Measurements from ENCODE around the gene HIRIP3.

HIRIP3 gene

DNA sequence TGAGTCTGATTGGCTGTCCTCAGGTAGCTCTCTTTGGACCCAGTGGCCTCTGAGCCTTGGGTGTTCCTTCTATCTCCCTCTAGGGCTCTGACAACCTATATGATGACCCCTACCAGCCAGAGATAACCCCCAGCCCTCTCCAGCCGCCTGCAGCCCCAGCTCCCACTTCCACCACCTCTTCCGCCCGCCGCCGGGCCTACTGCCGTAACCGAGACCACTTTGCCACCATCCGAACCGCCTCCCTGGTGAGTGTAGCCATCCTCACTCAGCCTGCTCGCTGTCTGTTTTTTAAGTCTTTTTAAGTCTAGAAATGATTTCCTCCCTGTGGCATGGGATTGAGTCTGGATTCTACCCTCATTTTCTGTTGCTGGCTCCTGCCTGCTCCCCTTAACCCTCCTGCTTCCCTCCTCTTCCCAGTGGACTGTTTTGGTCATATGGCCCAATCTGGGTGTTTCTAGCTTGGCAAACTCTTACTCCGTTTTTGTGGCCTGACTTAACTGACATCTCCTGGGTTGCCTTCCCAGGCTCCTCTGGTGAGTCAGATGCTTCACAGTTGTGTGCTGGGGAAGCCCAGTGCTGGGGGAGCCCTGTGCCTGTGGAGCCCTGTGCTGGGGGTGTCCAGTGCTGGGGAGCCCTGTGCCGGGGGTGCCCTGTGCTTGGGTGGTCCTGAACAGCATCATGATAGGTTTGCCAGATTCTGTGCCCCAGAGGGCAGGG, 11.8 kb downstream of the HIRIP3 start:
- no peak for DNase-seq (ENCODE audit: low spot score)

GRCh38 chr16:29982560-29983419, 12.6 kb downstream of the HIRIP3 start:
- no peak for DNase-seq (ENCODE audit: low spot score)

GRCh38 chr16:29978564-29979270, 16.7 kb downstream of the HIRIP3 start:
- no peak for DNase-seq (ENCODE audit: low spot score)

- DNase-seq (ENCODE audit: low spot score) = no peak
Measured at GRCh38 chr16:29978081-29978480, 17.3 kb downstream of the HIRIP3 start.

DNA sequence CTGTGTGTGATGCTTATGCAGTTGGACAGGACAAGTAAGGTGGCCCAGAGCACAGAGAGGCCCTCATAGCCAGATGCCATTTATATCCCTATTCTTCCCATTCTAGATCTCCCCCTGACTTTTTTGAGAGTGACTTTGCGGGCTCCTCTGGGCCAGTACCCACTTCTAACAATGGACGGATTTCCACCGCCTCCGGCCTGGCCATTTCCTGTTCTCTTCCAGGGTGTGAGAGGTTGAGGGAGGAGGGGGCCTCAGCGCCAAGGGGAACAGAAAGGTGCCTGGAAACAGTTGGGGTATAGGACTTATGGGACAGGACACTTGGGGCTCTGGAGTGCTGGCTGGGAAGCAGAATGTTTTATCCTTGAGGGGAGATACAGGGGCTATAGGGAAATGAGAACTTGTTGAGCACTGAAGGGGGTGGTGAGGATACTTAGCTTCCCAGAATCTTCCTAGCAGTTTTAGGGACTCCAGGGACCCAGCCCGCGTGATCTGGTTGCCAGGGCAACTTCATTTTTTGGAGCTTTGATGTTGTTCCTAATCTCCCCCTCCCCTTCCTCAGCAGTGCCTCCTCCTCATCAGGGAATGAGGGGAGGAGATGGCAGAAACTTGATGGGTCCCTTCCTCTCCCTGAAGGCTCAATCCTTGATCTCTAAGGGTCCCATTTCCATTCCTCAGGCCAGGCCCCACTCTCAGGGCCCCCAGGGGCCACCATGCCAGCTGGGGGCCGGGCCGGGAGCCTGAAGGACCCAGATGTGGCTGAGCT, 18.2 kb downstream of the HIRIP3 start:
- DNase-seq (ENCODE audit: low spot score) = no peak

GRCh38 chr16:29975811-29976511, 19.5 kb downstream of the HIRIP3 start:
- DNase-seq (ENCODE audit: low spot score) = no peak

- DNase-seq (ENCODE audit: low spot score) = no peak
Measured at GRCh38 chr16:29975134-29975538, 20.3 kb downstream of the HIRIP3 start.

DNA sequence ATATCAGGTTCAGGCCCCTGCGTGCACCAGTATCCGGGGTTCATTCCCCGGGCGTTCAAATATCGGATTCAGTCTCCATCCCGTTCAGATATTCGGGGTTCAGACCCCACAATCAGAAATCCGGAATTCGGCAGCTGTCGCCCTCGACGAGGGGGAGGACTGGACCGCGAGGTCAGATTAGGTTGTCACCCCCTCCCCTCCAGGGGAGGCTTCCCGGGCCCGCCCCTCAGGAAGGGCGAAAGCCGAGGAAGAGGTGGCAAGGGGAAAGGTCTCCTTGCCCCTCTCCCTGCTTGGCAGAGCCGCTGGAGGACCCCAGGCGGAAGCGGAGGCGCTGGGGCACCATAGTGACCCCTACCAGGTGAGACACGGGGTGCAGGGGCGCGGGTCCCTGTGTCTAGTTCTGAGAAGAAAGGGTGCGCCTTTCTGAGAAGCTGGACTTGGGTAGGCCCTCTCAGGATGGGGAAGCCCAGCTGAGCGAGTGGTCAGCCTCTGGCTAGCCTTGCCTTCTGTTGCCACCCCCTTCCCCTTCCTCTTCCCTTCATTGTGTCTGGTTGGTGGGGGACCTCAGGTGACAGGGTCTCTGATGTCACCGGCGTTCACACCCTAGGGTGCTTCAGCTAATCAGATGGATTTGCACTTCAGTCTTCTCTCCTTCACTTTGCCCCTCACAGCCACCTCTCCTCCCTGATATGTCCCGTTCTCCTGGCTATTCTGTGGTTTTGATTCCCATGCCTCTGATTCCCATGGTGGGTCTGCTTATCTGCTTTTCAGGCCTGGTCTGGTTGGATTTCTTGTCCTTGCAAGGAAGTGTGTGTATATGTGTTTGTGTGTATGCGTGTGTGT, 20.9 kb downstream of the HIRIP3 start:
- no peak for DNase-seq (ENCODE audit: low spot score)

- DNase-seq (ENCODE audit: low spot score) = peak; percentile 90
Measured at GRCh38 chr16:29973384-29974246, 21.8 kb downstream of the HIRIP3 start, which contains the start of gene TAOK2. TAOK2 (plus strand) TSS chr16:29973868; CDS start chr16:29977773, 3,905 bp downstream.

DNA sequence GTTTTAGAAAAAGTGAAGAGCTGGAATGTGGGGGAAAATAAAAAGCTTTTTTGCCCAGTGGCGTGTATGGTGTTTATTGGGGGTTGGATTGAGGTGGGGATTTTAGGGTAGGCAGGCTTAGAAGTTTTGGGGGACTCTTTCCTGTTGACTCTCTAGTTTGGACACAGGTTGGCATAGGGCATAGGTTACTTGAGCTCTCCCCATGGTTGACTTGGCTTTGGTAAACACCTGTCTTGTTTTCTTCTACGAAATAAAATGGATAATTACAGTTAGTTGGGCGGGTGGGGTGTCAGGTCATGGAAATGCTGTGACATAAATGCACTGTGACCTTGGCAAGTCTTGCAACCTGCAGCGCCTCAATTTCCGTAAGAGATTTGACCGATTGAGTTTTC, 22.4 kb downstream of the HIRIP3 start:
- no peak for DNase-seq (ENCODE audit: low spot score)

DNA sequence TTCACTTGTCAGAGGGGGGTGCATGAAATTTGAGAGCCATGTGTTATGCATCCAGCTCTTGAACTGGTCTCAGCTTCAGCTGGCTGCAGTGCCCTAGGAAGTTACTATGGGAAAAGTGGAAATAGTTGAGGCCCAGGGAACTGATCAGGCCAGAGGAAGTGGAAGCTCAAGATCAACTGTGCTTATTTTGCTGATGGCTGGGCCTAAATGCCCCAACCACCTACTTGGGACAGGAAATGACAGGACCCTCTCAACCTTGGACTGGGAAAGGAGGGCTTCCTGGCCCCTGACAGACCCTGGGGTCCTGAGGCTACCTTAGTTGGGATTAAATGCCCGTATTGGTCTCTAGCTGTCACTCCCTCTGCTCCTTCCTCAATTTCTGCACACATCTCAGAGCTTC, 22.9 kb downstream of the HIRIP3 start:
- DNase-seq (ENCODE audit: low spot score) = no peak

- no peak for DNase-seq (ENCODE audit: low spot score)
Measured at GRCh38 chr16:29971304-29971703, 24.1 kb downstream of the HIRIP3 start.

DNA sequence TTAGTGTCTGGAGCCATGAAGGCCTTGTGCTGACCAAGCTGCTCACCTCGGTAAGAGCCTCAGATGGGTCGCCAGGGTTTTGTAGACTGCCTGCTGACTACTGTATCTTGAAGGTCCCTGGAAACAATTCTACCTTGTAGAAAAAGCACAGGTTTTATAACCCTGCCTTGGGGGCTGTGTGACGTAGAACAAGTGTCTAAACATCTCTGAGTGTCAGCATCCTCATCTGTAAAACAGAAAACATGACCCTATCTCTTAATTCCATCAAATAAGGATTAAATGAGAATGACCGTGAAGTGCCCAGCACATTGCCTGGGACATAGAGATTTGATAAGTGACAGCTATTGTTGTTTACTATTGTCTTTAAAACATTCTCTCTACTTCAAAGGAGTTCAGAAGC, 27.2 kb downstream of the HIRIP3 start:
- DNase-seq (ENCODE audit: low spot score) = no peak

DNA sequence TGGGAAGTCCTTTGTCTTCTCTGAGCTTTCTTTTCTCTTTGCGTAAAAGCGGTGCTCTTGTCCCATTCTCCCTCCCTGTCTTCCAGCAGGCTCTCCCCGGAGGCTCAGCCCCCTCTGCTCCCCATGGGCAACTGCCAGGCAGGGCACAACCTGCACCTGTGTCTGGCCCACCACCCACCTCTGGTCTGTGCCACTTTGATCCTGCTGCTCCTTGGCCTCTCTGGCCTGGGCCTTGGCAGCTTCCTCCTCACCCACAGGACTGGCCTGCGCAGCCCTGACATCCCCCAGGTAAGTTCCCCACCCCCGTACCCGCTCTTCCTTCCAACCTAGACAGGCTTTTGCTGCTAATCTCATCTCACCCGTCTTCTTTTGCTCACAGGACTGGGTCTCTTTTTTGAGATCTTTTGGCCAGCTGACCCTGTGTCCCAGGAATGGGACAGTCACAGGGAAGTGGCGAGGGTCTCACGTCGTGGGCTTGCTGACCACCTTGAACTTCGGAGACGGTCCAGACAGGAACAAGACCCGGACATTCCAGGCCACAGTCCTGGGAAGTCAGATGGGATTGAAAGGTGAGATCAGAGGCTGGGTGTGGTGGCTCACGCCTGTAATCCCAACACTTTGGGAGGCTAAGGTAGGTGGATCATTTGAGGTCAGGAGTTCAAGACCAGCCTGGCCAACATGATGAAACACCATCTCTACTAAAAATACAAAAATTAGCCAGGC, 32.2 kb downstream of the HIRIP3 start:
- DNase-seq (ENCODE audit: low spot score) = no peak

DNA sequence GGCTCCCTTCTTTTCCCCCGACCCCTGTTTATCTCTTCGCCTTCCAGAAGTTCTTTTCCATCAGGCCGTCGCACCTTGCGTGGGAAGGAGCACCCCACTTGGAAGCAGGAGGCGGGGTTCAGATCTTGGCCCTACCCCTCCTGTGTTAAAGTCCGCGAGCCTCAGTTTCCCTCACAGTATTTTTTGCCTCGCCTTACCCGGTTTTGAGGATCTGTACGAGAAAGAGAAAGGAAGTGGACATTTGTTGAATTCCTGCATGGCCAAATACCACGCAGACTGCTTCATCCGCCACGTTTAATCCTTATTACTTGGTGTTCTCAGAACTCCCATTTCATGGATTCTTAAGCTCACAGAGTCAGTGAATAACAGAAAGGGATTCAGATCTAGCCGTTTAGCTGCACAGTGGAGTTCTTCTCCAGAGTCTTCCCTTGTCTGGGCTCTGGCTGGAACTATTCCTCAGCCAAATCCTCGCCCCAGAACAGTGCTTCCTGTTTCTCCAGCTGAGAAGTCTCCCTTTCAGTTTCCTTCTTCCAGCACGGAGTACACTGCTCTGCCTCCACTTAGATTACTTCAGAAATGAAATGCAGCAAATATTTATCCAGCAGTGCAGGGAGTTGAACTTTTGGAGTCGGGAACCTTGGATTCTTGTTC, 32.9 kb downstream of the HIRIP3 start:
- DNase-seq (ENCODE audit: low spot score) = no peak

GRCh38 chr16:29961479-29962343, 33.7 kb downstream of the HIRIP3 start, which contains the start of gene TMEM219:
TMEM219 (plus strand) TSS chr16:29962079; CDS start chr16:29963144, 1,065 bp downstream.
- peak; percentile 79 for DNase-seq (ENCODE audit: low spot score)

GRCh38 chr16:29961127-29961478, 34.3 kb downstream of the HIRIP3 start:
- DNase-seq (ENCODE audit: low spot score) = no peak

All from hematopoietic multipotent progenitor cell treated with erythropoietin and hydrocortisone succinate and interleukin-3 and kit ligand, for 17 days (in vitro differentiated cells).